GM12878 (cell line): ENCODE measurements around the gene CPLANE2. TPM values are rescaled to one million over a fixed set of nuclear protein-coding genes. Genes with fewer than 3 reads are reported as not detected.
A peak's percentile ranks its signal among the peaks of the same experiment; 100 is the strongest.

Experiments used
- BHLHE40 ChIP-seq, 2 experiments: fragments of 450-650 bp in 1 of 2; IDR thresholded peaks; 2 replicates each; pipeline ENCODE4 v1.6.1; 2011 to 2017; ENCODE audit warnings: low read depth in 2 of 2, borderline replicate concordance in 1 of 2, improper control_type of control experiment in 1 of 2, low read length in 1 of 2, mild to moderate bottlenecking in 1 of 2
- CREB1 ChIP-seq: IDR thresholded peaks from 2 replicates; pipeline ENCODE4 v1.6.1; 2012; ENCODE audit warnings: low read depth, mild to moderate bottlenecking, inconsistent platforms
- CREM ChIP-seq: IDR thresholded peaks from 2 replicates; pipeline ENCODE4 v1.6.1; 2014; ENCODE audit warnings: antibody characterized with exemption, low read depth
- CTCF ChIP-seq, 3 experiments: IDR thresholded peaks in 2 of 3; conservative IDR thresholded peaks in 1 of 3; 2 replicates each; pipeline ENCODE4 v1.5.1; 2011; ENCODE audit warnings: low read depth in 3 of 3, low read length in 3 of 3, mild to moderate bottlenecking in 3 of 3, control low read depth in 2 of 3, moderate library complexity in 2 of 3, inconsistent platforms in 1 of 3, mixed read lengths in 1 of 3; ENCODE audit not compliant: control insufficient read depth in 2 of 3, insufficient read depth in 1 of 3; ENCODE audit errors: extremely low read depth in 1 of 3
- EZH2 ChIP-seq: IDR thresholded peaks from 2 replicates; pipeline ENCODE4 v1.6.1; 2012; ENCODE audit warnings: low read depth, mild to moderate bottlenecking, control low read depth, inconsistent platforms, low read length, borderline replicate concordance; ENCODE audit not compliant: control insufficient read depth
- MXI1 ChIP-seq: fragments of 150-350 bp; IDR thresholded peaks from 2 replicates; pipeline ENCODE4 v1.6.1; 2011; ENCODE audit warnings: low read depth, mild to moderate bottlenecking, inconsistent platforms, low read length, improper control_type of control experiment
- NKRF ChIP-seq: fragments of 450-650 bp; conservative IDR thresholded peaks from 2 replicates; pipeline ENCODE4 v1.6.1; 2017; ENCODE audit warnings: mild to moderate bottlenecking, moderate library complexity
- NR2C1 ChIP-seq: fragments of 450-650 bp; IDR thresholded peaks from 2 replicates; pipeline ENCODE4 v1.6.1; 2017; ENCODE audit warnings: antibody characterized with exemption, mild to moderate bottlenecking, moderate library complexity
- NRF1 ChIP-seq: conservative IDR thresholded peaks from 2 replicates; pipeline ENCODE4 v1.6.1; 2011; ENCODE audit warnings: mild to moderate bottlenecking, low read depth, low read length, improper control_type of control experiment
- RFX5 ChIP-seq: IDR thresholded peaks from 2 replicates; pipeline ENCODE4 v1.6.1; 2011; ENCODE audit warnings: low read depth, low read length, improper control_type of control experiment
- SIN3A ChIP-seq: IDR thresholded peaks from 2 replicates; pipeline ENCODE4 v1.6.1; 2012; ENCODE audit warnings: low read depth, low read length, improper control_type of control experiment
- STAT3 ChIP-seq: IDR thresholded peaks from 2 replicates; pipeline ENCODE4 v1.6.1; 2011; ENCODE audit warnings: low read depth, low read length, improper control_type of control experiment
- TAF1 ChIP-seq: IDR thresholded peaks from 2 replicates; pipeline ENCODE4 v1.6.1; 2011; ENCODE audit warnings: mild to moderate bottlenecking, low read depth, low read length, borderline replicate concordance
- TCF3 ChIP-seq: IDR thresholded peaks from 2 replicates; pipeline ENCODE4 v1.6.1; 2012; ENCODE audit warnings: low read depth, mild to moderate bottlenecking, low read length, borderline replicate concordance; ENCODE audit not compliant: insufficient read depth
- ZNF622 ChIP-seq: fragments of 450-650 bp; IDR thresholded peaks from 2 replicates; pipeline ENCODE4 v1.6.1; 2017; ENCODE audit warnings: mild to moderate bottlenecking, inconsistent platforms
- polyA plus RNA-seq, 11 experiments: library from polyadenylated mRNA; depleted of rRNA in 4 of 11; unstranded in 6 of 11; stranded (reverse) in 5 of 11; fragments of >200 nt; fragmentation: Nextera tagmentation in 4 of 11; fragmentation: Illumina TruSeq in 1 of 11; extraction: Ambion mirVana in 4 of 11; extraction: Trizol in 1 of 11; gene quantifications; 1 replicate in 1 of 11; 2 replicates in 10 of 11; pipeline versions ENCODE4 v1.2.1 to v1.2.3, GENCODE V29; 2011 to 2016; ENCODE audit warnings: inconsistent platforms in 2 of 11, missing spikeins in 2 of 11, low read depth in 1 of 11
- total RNA-seq, 4 experiments: library from RNA; depleted of rRNA in 3 of 4; stranded (reverse); fragments of >200 nt in 3 of 4; fragmentation: Illumina TruSeq in 1 of 4; extraction: Trizol in 1 of 4; gene quantifications; 2 replicates each; pipeline versions ENCODE4 v1.2.1 to v1.2.3, GENCODE V29; 2013 to 2021
- TF ChIP-seq, protein P1 (sequence below): IDR thresholded peaks from 2 replicates; pipeline ENCODE4 v1.6.1; 2012; ENCODE audit warnings: low read depth, low read length, improper control_type of control experiment
- TF ChIP-seq, protein P2 (sequence below): IDR thresholded peaks from 2 replicates; pipeline ENCODE4 v1.6.1; 2012; ENCODE audit warnings: mild to moderate bottlenecking, low read depth, low read length
- TF ChIP-seq, protein P3 (sequence below): fragments of 450-650 bp; IDR thresholded peaks from 2 replicates; pipeline ENCODE4 v1.6.1; 2017; ENCODE audit warnings: low read depth, mild to moderate bottlenecking, moderate library complexity

Gene CPLANE2
- total and polyA plus RNA-seq, 10 of the 15 experiments (the other 5 are each of a cell fraction or from before 2014, with no cell fraction given): 0.09 to 4.5 (median 2.3) TPM; not detected in 1

DNA sequence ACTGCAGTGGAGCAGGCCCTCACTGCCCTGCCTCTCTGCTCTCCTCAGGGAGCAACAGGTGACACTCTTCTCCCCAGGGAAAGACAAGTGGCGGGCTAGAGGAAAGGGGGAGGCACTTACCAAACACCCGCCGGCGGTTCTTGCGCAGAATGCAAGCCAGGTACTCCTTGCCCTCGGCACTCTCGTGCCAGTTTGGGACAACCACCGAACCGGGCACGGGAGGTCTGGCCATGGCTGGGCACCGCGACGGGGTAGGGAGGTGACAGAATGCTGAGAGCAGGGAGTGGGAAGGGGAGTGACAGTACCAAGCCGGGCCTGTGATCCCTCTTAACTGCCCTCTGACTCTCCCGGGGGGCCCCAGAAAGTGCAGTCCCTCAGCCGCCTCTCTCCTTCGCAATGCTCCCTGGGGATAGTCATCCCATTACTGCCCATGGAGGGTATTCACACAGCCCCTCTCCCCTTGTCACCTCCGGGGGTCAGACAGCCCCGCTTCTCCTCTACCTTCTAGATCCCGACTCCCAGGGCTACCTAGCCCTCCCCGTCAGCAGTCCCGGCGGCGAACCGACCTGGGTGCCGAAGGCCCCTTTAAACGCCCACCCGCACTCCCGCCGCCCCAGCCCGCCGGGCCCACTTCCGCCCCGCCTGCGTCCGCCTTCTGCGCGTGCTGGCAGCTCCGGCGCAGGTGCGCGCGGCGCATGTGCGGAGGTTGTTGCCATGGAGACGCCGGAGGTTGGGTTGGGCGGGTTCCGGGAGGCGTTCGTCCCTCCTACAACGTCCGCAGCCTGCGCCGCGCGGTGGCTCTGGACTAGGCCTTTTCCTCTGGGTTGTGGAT is at the start of gene CPLANE2 (continued):
- peak; percentile 90 for TF ChIP-seq CREB1
- TF ChIP-seq NRF1: peak; percentile 91
- TF ChIP-seq BHLHE40 (IDR thresholded peaks at IDR 0.05; ENCODE audit: borderline replicate concordance in 1 of 2, low read depth in 2 of 2, low read length in 1 of 2): peak; percentile 91 to 97
- TF ChIP-seq, protein P1, sequence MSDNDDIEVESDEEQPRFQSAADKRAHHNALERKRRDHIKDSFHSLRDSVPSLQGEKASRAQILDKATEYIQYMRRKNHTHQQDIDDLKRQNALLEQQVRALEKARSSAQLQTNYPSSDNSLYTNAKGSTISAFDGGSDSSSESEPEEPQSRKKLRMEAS: peak; percentile 74; the same call in 1 of the 2 replicates
- peak; percentile 17; the same call in 1 of the 2 replicates for TF ChIP-seq NR2C1
- no peak for TF ChIP-seq ZNF622
- TF ChIP-seq, protein P2, sequence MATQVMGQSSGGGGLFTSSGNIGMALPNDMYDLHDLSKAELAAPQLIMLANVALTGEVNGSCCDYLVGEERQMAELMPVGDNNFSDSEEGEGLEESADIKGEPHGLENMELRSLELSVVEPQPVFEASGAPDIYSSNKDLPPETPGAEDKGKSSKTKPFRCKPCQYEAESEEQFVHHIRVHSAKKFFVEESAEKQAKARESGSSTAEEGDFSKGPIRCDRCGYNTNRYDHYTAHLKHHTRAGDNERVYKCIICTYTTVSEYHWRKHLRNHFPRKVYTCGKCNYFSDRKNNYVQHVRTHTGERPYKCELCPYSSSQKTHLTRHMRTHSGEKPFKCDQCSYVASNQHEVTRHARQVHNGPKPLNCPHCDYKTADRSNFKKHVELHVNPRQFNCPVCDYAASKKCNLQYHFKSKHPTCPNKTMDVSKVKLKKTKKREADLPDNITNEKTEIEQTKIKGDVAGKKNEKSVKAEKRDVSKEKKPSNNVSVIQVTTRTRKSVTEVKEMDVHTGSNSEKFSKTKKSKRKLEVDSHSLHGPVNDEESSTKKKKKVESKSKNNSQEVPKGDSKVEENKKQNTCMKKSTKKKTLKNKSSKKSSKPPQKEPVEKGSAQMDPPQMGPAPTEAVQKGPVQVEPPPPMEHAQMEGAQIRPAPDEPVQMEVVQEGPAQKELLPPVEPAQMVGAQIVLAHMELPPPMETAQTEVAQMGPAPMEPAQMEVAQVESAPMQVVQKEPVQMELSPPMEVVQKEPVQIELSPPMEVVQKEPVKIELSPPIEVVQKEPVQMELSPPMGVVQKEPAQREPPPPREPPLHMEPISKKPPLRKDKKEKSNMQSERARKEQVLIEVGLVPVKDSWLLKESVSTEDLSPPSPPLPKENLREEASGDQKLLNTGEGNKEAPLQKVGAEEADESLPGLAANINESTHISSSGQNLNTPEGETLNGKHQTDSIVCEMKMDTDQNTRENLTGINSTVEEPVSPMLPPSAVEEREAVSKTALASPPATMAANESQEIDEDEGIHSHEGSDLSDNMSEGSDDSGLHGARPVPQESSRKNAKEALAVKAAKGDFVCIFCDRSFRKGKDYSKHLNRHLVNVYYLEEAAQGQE: no peak
- peak; percentile 84 for TF ChIP-seq CREM
- TF ChIP-seq CTCF (IDR thresholded peaks at IDR 0.05 in 2 of 3, conservative IDR thresholded peaks at IDR 0.05 in 1 of 3; ENCODE audit: control insufficient read depth in 2 of 3, extremely low read depth in 1 of 3, insufficient read depth in 1 of 3, low read depth in 3 of 3, low read length in 3 of 3): peak in 1 of 3 experiments; percentile 1; a peak in 1 of 6 replicates
- TF ChIP-seq TCF3: 0 out of 2 replicates have a peak, but pooled peaks have one; percentile 54
- TF ChIP-seq EZH2: no peak
- TF ChIP-seq STAT3: no peak
- peak; percentile 70 for TF ChIP-seq SIN3A
- TF ChIP-seq NKRF: peak; percentile 78
- peak; percentile 46; the same call in 1 of the 2 replicates for TF ChIP-seq TAF1
- TF ChIP-seq, protein P3, sequence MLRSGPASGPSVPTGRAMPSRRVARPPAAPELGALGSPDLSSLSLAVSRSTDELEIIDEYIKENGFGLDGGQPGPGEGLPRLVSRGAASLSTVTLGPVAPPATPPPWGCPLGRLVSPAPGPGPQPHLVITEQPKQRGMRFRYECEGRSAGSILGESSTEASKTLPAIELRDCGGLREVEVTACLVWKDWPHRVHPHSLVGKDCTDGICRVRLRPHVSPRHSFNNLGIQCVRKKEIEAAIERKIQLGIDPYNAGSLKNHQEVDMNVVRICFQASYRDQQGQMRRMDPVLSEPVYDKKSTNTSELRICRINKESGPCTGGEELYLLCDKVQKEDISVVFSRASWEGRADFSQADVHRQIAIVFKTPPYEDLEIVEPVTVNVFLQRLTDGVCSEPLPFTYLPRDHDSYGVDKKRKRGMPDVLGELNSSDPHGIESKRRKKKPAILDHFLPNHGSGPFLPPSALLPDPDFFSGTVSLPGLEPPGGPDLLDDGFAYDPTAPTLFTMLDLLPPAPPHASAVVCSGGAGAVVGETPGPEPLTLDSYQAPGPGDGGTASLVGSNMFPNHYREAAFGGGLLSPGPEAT: peak; percentile 33; the same call in 1 of the 2 replicates
- peak; percentile 94 for TF ChIP-seq MXI1
- TF ChIP-seq RFX5: peak; percentile 98
